GM18951 (cell line): ENCODE results near the gene UPK2.

ENCODE experiments used
- POLR2A ChIP-seq: IDR thresholded peaks from 4 replicates; pipeline ENCODE4 v1.6.1; 2011; ENCODE audit warnings: mild to moderate bottlenecking; ENCODE audit not compliant: insufficient read length, insufficient read depth; ENCODE audit errors: extremely low read depth
- in situ Hi-C: fragments of 300-500 bp; cut with MboI; formaldehyde crosslinking; loops from one replicate; pipeline ENCODE4 v1.12.0; 2022; ENCODE audit warnings: low sequenced_read_pairs, mixed read lengths, inconsistent platforms; ENCODE audit not compliant: unreplicated experiment

UPK2 gene

GRCh38 chr11:118931571-118931970, 24.5 kb upstream of the UPK2 start:
- in situ Hi-C loops, result loop anchor here (25.0 kb wide), 1 partner anchor 244 kb away; the partner anchor contains the start of gene TREH
- TF ChIP-seq POLR2A, result no peak

- no peak for TF ChIP-seq POLR2A
- in situ Hi-C loops, result loop anchor here (25.0 kb wide), 1 partner anchor 246 kb away; the partner anchor contains the start of gene TREH
These were observed 22.6 kb upstream of the UPK2 start for GRCh38 chr11:118933486-118933885.

GRCh38 chr11:118935376-118935775, 20.7 kb upstream of the UPK2 start:
- in situ Hi-C loops, result loop anchor here (25.0 kb wide), 1 partner anchor 248 kb away; the partner anchor contains the start of gene TREH
- TF ChIP-seq POLR2A, result no peak

- in situ Hi-C loops, result loop anchor here (25.0 kb wide), 1 partner anchor 251 kb away; the partner anchor contains the start of gene TREH
- TF ChIP-seq POLR2A, result no peak
These were observed 17.4 kb upstream of the UPK2 start for GRCh38 chr11:118938491-118939403.

GRCh38 chr11:118939404-118939915, 16.6 kb upstream of the UPK2 start:
- no peak for TF ChIP-seq POLR2A

GRCh38 chr11:118939953-118940598, 16.0 kb upstream of the UPK2 start:
- no peak for TF ChIP-seq POLR2A
- in situ Hi-C loops, result loop anchor here (25.0 kb wide), 1 partner anchor 253 kb away; the partner anchor contains the start of gene TREH

More at GRCh38 chr11:118939404-118939915, 16.6 kb upstream of the UPK2 start:
- in situ Hi-C loops, result loop anchor here (25.0 kb wide), 1 partner anchor 252 kb away; the partner anchor contains the start of gene TREH

- in situ Hi-C loops, result loop anchor here (25.0 kb wide), 1 partner anchor 260 kb away; the partner anchor contains the start of gene TREH
- no peak for TF ChIP-seq POLR2A
These were observed 9.0 kb upstream of the UPK2 start for GRCh38 chr11:118947091-118947490.

- no peak for TF ChIP-seq POLR2A
- in situ Hi-C loops, result loop anchor here (25.0 kb wide), 1 partner anchor 261 kb away; the partner anchor contains the start of gene TREH
These were observed 8.1 kb upstream of the UPK2 start for GRCh38 chr11:118948000-118948399.

- in situ Hi-C loops, result loop anchor here (10.0 kb wide), 1 partner anchor 48 kb away; no protein-coding TSS in a partner anchor
- TF ChIP-seq POLR2A, result no peak
These were observed 2.8 kb upstream of the UPK2 start for GRCh38 chr11:118953265-118953664.

GRCh38 chr11:118953976-118954375, 2.1 kb upstream of the UPK2 start:
- in situ Hi-C loops, result loop anchor here (10.0 kb wide), 1 partner anchor 49 kb away; no protein-coding TSS in a partner anchor

GRCh38 chr11:118956847-118957469, 860 bp downstream of the UPK2 start:
- no peak for TF ChIP-seq POLR2A
- in situ Hi-C loops, result loop anchor here (10.0 kb wide), 1 partner anchor 52 kb away; no protein-coding TSS in a partner anchor

GRCh38 chr11:118957549-118957948, 1.5 kb downstream of the UPK2 start:
- no peak for TF ChIP-seq POLR2A
- in situ Hi-C loops, result loop anchor here (10.0 kb wide), 1 partner anchor 53 kb away; no protein-coding TSS in a partner anchor

- in situ Hi-C loops, result loop anchor here (10.0 kb wide), 1 partner anchor 53 kb away; no protein-coding TSS in a partner anchor
- no peak for TF ChIP-seq POLR2A
These were observed 1.9 kb downstream of the UPK2 start for GRCh38 chr11:118957968-118958367.

- no peak for TF ChIP-seq POLR2A
- in situ Hi-C loops, result loop anchor here (10.0 kb wide), 1 partner anchor 54 kb away; no protein-coding TSS in a partner anchor
These were observed 2.5 kb downstream of the UPK2 start for GRCh38 chr11:118958577-118958976.
